Measurements from ENCODE around the gene ETFA. TPM values are rescaled to one million over a fixed set of nuclear protein-coding genes. Genes with fewer than 3 reads are reported as not detected.
A peak's percentile ranks its signal among the peaks of the same experiment; 100 is the strongest.

Gene ETFA
- polyA plus RNA-seq, 3 donors: 62.1 to 178 (median 166) TPM

GRCh38 chr15:76342382-76343201 lies 31.3 kb upstream of the ETFA start:
- no peak for DNase-seq
- Mint-ChIP-seq H3K9me3 (peaks cover 0 to 58% (median 41%) of the 10 kb centered on the region in 7 donors), H3K27me3 (ENCODE audit: low read depth in 3 of 3) (peaks cover 82 to 99% (median 86%) of the 10 kb centered on the region in 3 donors), H3K4me1 (peaks cover 63% of the 10 kb centered on the region), H3K4me3 (peak overlapping the region in 1 of 2 donors; percentile 83), H3K36me3 (peaks cover 18 to 33% of the 10 kb centered on the region in 2 donors), H3K27ac (no peak overlapping the region)
- Histone ChIP-seq H3K4me1 (ENCODE audit: control insufficient read depth in 1 of 2, insufficient read depth in 2 of 2, low read length in 2 of 2) (peaks cover 72 to 82% of the 10 kb centered on the region in 2 donors), H2AFZ (ENCODE audit: insufficient read depth, low read depth, low read length, poor library complexity, severe bottlenecking) (no peak overlapping the region), H3K9me3 (replicated peaks in 1 of 2; ENCODE audit: control insufficient read depth in 1 of 2, insufficient read depth in 1 of 2, low read length in 2 of 2) (peaks cover 9 to 48% of the 10 kb centered on the region in 2 donors), H3K79me2 (ENCODE audit: insufficient read depth, low read length) (no peaks in the 10 kb centered on the region), H3K4me3 (replicated peaks in 1 of 3; ENCODE audit: low read depth in 2 of 3, low read length in 3 of 3) (peak overlapping the region in 1 of 3 experiments; percentile 35), H3K27me3 (ENCODE audit: control insufficient read depth in 2 of 2, insufficient read depth in 2 of 2, low read length in 2 of 2) (peaks cover 77 to 94% of the 10 kb centered on the region in 2 donors), H3K27ac (ENCODE audit: low read depth in 1 of 2, low read length in 2 of 2) (no peak overlapping the region), H3K4me2 (replicated peaks; ENCODE audit: extremely low read depth, low read length, poor library complexity, severe bottlenecking) (peak overlapping the region; percentile 42), H3K9ac (ENCODE audit: insufficient read depth, low read length, poor library complexity, severe bottlenecking) (no peak overlapping the region), H4K20me1 (ENCODE audit: insufficient read depth, low read length) (peaks cover 44% of the 10 kb centered on the region), H3K36me3 (replicated peaks in 1 of 2; ENCODE audit: control insufficient read depth in 1 of 2, insufficient read depth in 2 of 2, low read length in 2 of 2) (no peaks in the 10 kb centered on the region)
- TF ChIP-seq CTCF (IDR thresholded peaks at IDR 0.05): no peak
- intact Hi-C loops (cut with micrococcal nuclease): no loop called here
- 4% methylated on average over 83 of the region's 87 CpGs for WGBS (ENCODE audit: insufficient coverage)

GRCh38 chr15:76342058-76342381 lies 30.8 kb upstream of the ETFA start:
- H3K79me2 ChIP-seq (ENCODE audit: insufficient read depth, low read length): no peaks in the 10 kb centered on the region
- H2AFZ ChIP-seq (ENCODE audit: insufficient read depth, low read depth, low read length, poor library complexity, severe bottlenecking): no peak overlapping the region
- DNase-seq: no peak
- H4K20me1 ChIP-seq (ENCODE audit: insufficient read depth, low read length): peaks cover 44% of the 10 kb centered on the region
- H3K9me3 ChIP-seq (replicated peaks in 1 of 2; ENCODE audit: control insufficient read depth in 1 of 2, insufficient read depth in 1 of 2, low read length in 2 of 2): peaks cover 9 to 50% of the 10 kb centered on the region in 2 donors
- intact Hi-C loops (cut with micrococcal nuclease): no loop called here
- Mint-ChIP-seq H3K4me3 (peak overlapping the region in 1 of 2 donors; percentile 83), H3K36me3 (peaks cover 18 to 36% of the 10 kb centered on the region in 2 donors), H3K27me3 (ENCODE audit: low read depth in 3 of 3) (peaks cover 85 to 99% (median 88%) of the 10 kb centered on the region in 3 donors), H3K9me3 (peaks cover 0 to 60% (median 45%) of the 10 kb centered on the region in 7 donors), H3K27ac (no peak overlapping the region), H3K4me1 (peaks cover 66% of the 10 kb centered on the region)
- no peak overlapping the region for H3K9ac ChIP-seq (ENCODE audit: insufficient read depth, low read length, poor library complexity, severe bottlenecking)
- peaks cover 72 to 83% of the 10 kb centered on the region in 2 donors for H3K4me1 ChIP-seq (ENCODE audit: control insufficient read depth in 1 of 2, insufficient read depth in 2 of 2, low read length in 2 of 2)
- H3K36me3 ChIP-seq (replicated peaks in 1 of 2; ENCODE audit: control insufficient read depth in 1 of 2, insufficient read depth in 2 of 2, low read length in 2 of 2): no peaks in the 10 kb centered on the region
- no peak overlapping the region for H3K4me3 ChIP-seq (replicated peaks in 1 of 3; ENCODE audit: low read depth in 2 of 3, low read length in 3 of 3)
- H3K27me3 ChIP-seq (ENCODE audit: control insufficient read depth in 2 of 2, insufficient read depth in 2 of 2, low read length in 2 of 2): peaks cover 77 to 94% of the 10 kb centered on the region in 2 donors
- no peak overlapping the region for H3K4me2 ChIP-seq (replicated peaks; ENCODE audit: extremely low read depth, low read length, poor library complexity, severe bottlenecking)
- TF ChIP-seq CTCF (IDR thresholded peaks at IDR 0.05): no peak
- 6% methylated on average over 14 of the region's 20 CpGs for WGBS (ENCODE audit: insufficient coverage)
- H3K27ac ChIP-seq (ENCODE audit: low read depth in 1 of 2, low read length in 2 of 2): no peak overlapping the region
